ENCODE data around the gene SPATS2L.

- no peak for TF ChIP-seq CTCF (IDR thresholded peaks at IDR 0.05)
- TF ChIP-seq POLR2A (IDR thresholded peaks at IDR 0.05): no peak
- TF ChIP-seq POLR2AphosphoS5 (IDR thresholded peaks at IDR 0.05): no peak
Observed at GRCh38 chr2:200443376-200443775, 136.9 kb downstream of the SPATS2L start.
